HEK293 (cell line): ENCODE measurements around the gene TRPC4AP.

Experiments
- CTCF ChIA-PET: fragments of 350-600 bp; formaldehyde crosslinking; extraction: SDS; loops from one replicate; lab custom pipeline; 2021; ENCODE audit warnings: antibody characterized with exemption; lab: Yijun Ruan, JAX
- POLR2A ChIA-PET: fragments of 300-600 bp; formaldehyde crosslinking; extraction: SDS; loops from one replicate; lab custom pipeline; 2020; ENCODE audit warnings: antibody characterized with exemption, inconsistent platforms; lab: Yijun Ruan, JAX
- H3K27ac ChIP-seq: fragments of 200-500 bp; sonication (Bioruptor generic); 2 replicates; pipeline ENCODE4 v1.5.1; 2014; ENCODE audit warnings: low read depth, low read length, control low read depth, inconsistent platforms; ENCODE audit errors: extremely low read depth
- H3K36me3 ChIP-seq, 2 experiments: fragments of 200-500 bp in 1 of 2; sonication (Bioruptor generic) in 1 of 2; 1 replicate in 1 of 2; 2 replicates in 1 of 2; pipeline ENCODE4 v1.5.1; 2014 to 2017; ENCODE audit warnings: inconsistent platforms in 2 of 2, low read length in 2 of 2; ENCODE audit not compliant: control insufficient read depth in 2 of 2, insufficient read depth in 1 of 2
- H3K4me1 ChIP-seq: fragments of 200-500 bp; sonication (Bioruptor generic); 2 replicates; pipeline ENCODE4 v1.5.1; 2014; ENCODE audit warnings: mild to moderate bottlenecking, low read length, inconsistent platforms; ENCODE audit not compliant: control insufficient read depth, insufficient read depth
- H3K4me3 ChIP-seq: 2 replicates; pipeline ENCODE4 v1.5.1; 2011; ENCODE audit warnings: low read depth, mild to moderate bottlenecking, control low read depth, low read length, moderate library complexity
- H3K9me3 ChIP-seq: fragments of 200-500 bp; sonication (Bioruptor generic); 2 replicates; pipeline ENCODE4 v1.5.1; 2014; ENCODE audit warnings: low read depth, low read length, inconsistent platforms; ENCODE audit not compliant: control insufficient read depth, insufficient read depth
- HOXA7 ChIP-seq: sonication (generic); formaldehyde crosslinking; IDR thresholded peaks from 2 replicates; pipeline ENCODE4 v1.8.1; 2022; ENCODE audit warnings: missing genetic modification reagents, borderline replicate concordance
- HOXD13 ChIP-seq: sonication (generic); formaldehyde crosslinking; IDR thresholded peaks from 2 replicates; pipeline ENCODE4 v1.8.0; 2022; ENCODE audit warnings: missing genetic modification reagents, borderline replicate concordance
- KLF10 ChIP-seq: fragments of 450-650 bp; IDR thresholded peaks from 2 replicates; pipeline ENCODE4 v1.5.1; 2018; ENCODE audit warnings: missing biosample characterization, mild to moderate bottlenecking, missing genetic modification characterization
- KLF16 ChIP-seq: fragments of 450-650 bp; formaldehyde crosslinking; IDR thresholded peaks from 2 replicates; pipeline ENCODE4 v1.5.1; 2017; ENCODE audit warnings: missing biosample characterization, missing genetic modification characterization
- MYNN ChIP-seq: fragments of 450-650 bp; formaldehyde crosslinking; IDR thresholded peaks from 2 replicates; pipeline ENCODE4 v1.5.1; 2016; ENCODE audit warnings: missing biosample characterization, missing genetic modification characterization, borderline replicate concordance
- OVOL3 ChIP-seq: fragments of 450-650 bp; formaldehyde crosslinking; IDR thresholded peaks from 2 replicates; pipeline ENCODE4 v1.5.1; 2016; ENCODE audit warnings: missing biosample characterization, missing genetic modification characterization
- PRDM1 ChIP-seq: fragments of 450-650 bp; formaldehyde crosslinking; IDR thresholded peaks from 2 replicates; pipeline ENCODE4; 2016; ENCODE audit warnings: missing biosample characterization, missing genetic modification characterization
- SP7 ChIP-seq: fragments of 450-650 bp; formaldehyde crosslinking; IDR thresholded peaks from 2 replicates; pipeline ENCODE4 v1.5.1; 2016; ENCODE audit warnings: missing biosample characterization, missing genetic modification characterization
- TRIM28 ChIP-seq: IDR thresholded peaks from 2 replicates; pipeline ENCODE4 v1.6.1; 2011; ENCODE audit warnings: low read length, control low read depth, borderline replicate concordance
- ZBTB7A ChIP-seq: fragments of 450-650 bp; formaldehyde crosslinking; IDR thresholded peaks from 2 replicates; pipeline ENCODE4 v1.5.1; 2016; ENCODE audit warnings: low read depth, missing biosample characterization, missing genetic modification characterization
- ZBTB8A ChIP-seq: fragments of 450-650 bp; formaldehyde crosslinking; IDR thresholded peaks from 2 replicates; pipeline ENCODE4 v1.5.1; 2016; ENCODE audit warnings: missing biosample characterization, missing genetic modification characterization
- ZFP3 ChIP-seq: fragments of 450-650 bp; formaldehyde crosslinking; IDR thresholded peaks from 2 replicates; pipeline ENCODE4 v1.5.1; 2016; ENCODE audit warnings: low read depth, missing biosample characterization, missing genetic modification characterization
- ZIC2 ChIP-seq: fragments of 450-650 bp; formaldehyde crosslinking; IDR thresholded peaks from 2 replicates; pipeline ENCODE4 v1.5.1; 2016; ENCODE audit warnings: missing biosample characterization, missing genetic modification characterization
- ZNF121 ChIP-seq: fragments of 450-650 bp; formaldehyde crosslinking; IDR thresholded peaks from 2 replicates; pipeline ENCODE4 v1.5.1; 2016; ENCODE audit warnings: missing biosample characterization, missing genetic modification characterization
- ZNF157 ChIP-seq: fragments of 450-650 bp; formaldehyde crosslinking; IDR thresholded peaks from 2 replicates; pipeline ENCODE4 v1.5.1; 2016; ENCODE audit warnings: missing biosample characterization, missing genetic modification characterization
- ZNF202 ChIP-seq: fragments of 450-650 bp; formaldehyde crosslinking; IDR thresholded peaks from 2 replicates; pipeline ENCODE4 v1.5.1; 2016; ENCODE audit warnings: missing biosample characterization, missing genetic modification characterization, borderline replicate concordance
- ZNF214 ChIP-seq: fragments of 450-650 bp; formaldehyde crosslinking; IDR thresholded peaks from 2 replicates; pipeline ENCODE4 v1.5.1; 2017; ENCODE audit warnings: missing biosample characterization, mild to moderate bottlenecking, missing genetic modification characterization, borderline replicate concordance
- ZNF473 ChIP-seq: fragments of 450-650 bp; formaldehyde crosslinking; IDR thresholded peaks from 2 replicates; pipeline ENCODE4 v1.5.1; 2017; ENCODE audit warnings: missing biosample characterization, missing genetic modification characterization
- ZNF548 ChIP-seq: fragments of 450-650 bp; formaldehyde crosslinking; IDR thresholded peaks from 2 replicates; pipeline ENCODE4 v1.5.1; 2016; ENCODE audit warnings: missing biosample characterization, missing genetic modification characterization
- ZNF585B ChIP-seq: fragments of 450-650 bp; formaldehyde crosslinking; IDR thresholded peaks from 2 replicates; pipeline ENCODE4 v1.5.1; 2016; ENCODE audit warnings: missing biosample characterization, missing genetic modification characterization
- ZNF677 ChIP-seq: fragments of 450-650 bp; IDR thresholded peaks from 2 replicates; pipeline ENCODE4 v1.5.0; 2018; ENCODE audit warnings: missing biosample characterization, mild to moderate bottlenecking, missing genetic modification characterization, moderate library complexity
- ZNF76 ChIP-seq: fragments of 450-650 bp; formaldehyde crosslinking; IDR thresholded peaks from 2 replicates; pipeline ENCODE4; 2016; ENCODE audit warnings: low read depth, missing biosample characterization, missing genetic modification characterization, borderline replicate concordance
- ZNF792 ChIP-seq: fragments of 450-650 bp; formaldehyde crosslinking; IDR thresholded peaks from 2 replicates; pipeline ENCODE4 v1.5.1; 2016; ENCODE audit warnings: missing biosample characterization, missing genetic modification characterization
- TF ChIP-seq, protein P1 (sequence below): fragments of 450-650 bp; formaldehyde crosslinking; IDR thresholded peaks from 2 replicates; pipeline ENCODE4 v1.5.1; 2016; ENCODE audit warnings: missing biosample characterization, missing genetic modification characterization
- TF ChIP-seq, protein P2 (sequence below): fragments of 450-650 bp; formaldehyde crosslinking; conservative IDR thresholded peaks from 2 replicates; pipeline ENCODE4 v1.5.1; 2016; ENCODE audit warnings: low read depth, missing biosample characterization, missing genetic modification characterization

Gene TRPC4AP

GRCh38 chr20:34970846-34971560, 121.6 kb downstream of the TRPC4AP start:
- no peak overlapping the region for H3K4me3 ChIP-seq
- TF ChIP-seq ZBTB8A (no peak), ZNF157 (tag by site-specific recombination) (no peak), TRIM28 (no peak), ZNF214 (tag by site-specific recombination) (no peak), PRDM1 (no peak), ZNF473 (tag by site-specific recombination) (no peak), ZNF677 (tag by site-specific recombination) (no peak), ZNF121 (tag by site-specific recombination) (no peak), KLF16 (tag by site-specific recombination) (no peak), ZNF202 (tag by site-specific recombination) (no peak), ZNF548 (tag by site-specific recombination) (no peak), ZBTB7A (no peak), MYNN (tag by site-specific recombination) (no peak), ZNF585B (no peak), ZNF792 (tag by site-specific recombination) (no peak), ZFP3 (tag by site-specific recombination) (no peak)
- TF ChIP-seq, protein P1, sequence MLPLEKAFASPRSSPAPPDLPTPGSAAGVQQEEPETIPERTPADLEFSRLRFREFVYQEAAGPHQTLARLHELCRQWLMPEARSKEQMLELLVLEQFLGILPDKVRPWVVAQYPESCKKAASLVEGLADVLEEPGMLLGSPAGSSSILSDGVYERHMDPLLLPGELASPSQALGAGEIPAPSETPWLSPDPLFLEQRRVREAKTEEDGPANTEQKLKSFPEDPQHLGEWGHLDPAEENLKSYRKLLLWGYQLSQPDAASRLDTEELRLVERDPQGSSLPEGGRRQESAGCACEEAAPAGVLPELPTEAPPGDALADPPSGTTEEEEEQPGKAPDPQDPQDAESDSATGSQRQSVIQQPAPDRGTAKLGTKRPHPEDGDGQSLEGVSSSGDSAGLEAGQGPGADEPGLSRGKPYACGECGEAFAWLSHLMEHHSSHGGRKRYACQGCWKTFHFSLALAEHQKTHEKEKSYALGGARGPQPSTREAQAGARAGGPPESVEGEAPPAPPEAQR (tag by site-specific recombination): no peak
- ChIA-PET CTCF (interaction anchor here (0.6 to 1.3 kb wide), 3 partner anchors 9 to 96 kb away, joined by 3 read pairs; no protein-coding TSS in a partner anchor), POLR2A (interaction anchor here (0.6 kb wide), 1 partner anchor 358 kb away, joined by 3 read pairs; no protein-coding TSS in a partner anchor)
- H3K27ac ChIP-seq: no peak overlapping the region
- H3K4me1 ChIP-seq: no peaks in the 10 kb centered on the region
- H3K9me3 ChIP-seq: no peaks in the 10 kb centered on the region
- H3K36me3 ChIP-seq: no peaks in the 10 kb centered on the region

GRCh38 chr20:34970193-34970840, 122.3 kb downstream of the TRPC4AP start:
- Histone ChIP-seq H3K4me3 (no peak overlapping the region), H3K27ac (no peak overlapping the region), H3K4me1 (no peaks in the 10 kb centered on the region), H3K36me3 (no peaks in the 10 kb centered on the region), H3K9me3 (no peaks in the 10 kb centered on the region)
- CTCF ChIA-PET: interaction anchor here (0.6 kb wide), 1 partner anchor 95 kb away, joined by 3 read pairs; no protein-coding TSS in a partner anchor
- TF ChIP-seq SP7 (tag by site-specific recombination): no peak
- POLR2A ChIA-PET: no interaction called here

DNA sequence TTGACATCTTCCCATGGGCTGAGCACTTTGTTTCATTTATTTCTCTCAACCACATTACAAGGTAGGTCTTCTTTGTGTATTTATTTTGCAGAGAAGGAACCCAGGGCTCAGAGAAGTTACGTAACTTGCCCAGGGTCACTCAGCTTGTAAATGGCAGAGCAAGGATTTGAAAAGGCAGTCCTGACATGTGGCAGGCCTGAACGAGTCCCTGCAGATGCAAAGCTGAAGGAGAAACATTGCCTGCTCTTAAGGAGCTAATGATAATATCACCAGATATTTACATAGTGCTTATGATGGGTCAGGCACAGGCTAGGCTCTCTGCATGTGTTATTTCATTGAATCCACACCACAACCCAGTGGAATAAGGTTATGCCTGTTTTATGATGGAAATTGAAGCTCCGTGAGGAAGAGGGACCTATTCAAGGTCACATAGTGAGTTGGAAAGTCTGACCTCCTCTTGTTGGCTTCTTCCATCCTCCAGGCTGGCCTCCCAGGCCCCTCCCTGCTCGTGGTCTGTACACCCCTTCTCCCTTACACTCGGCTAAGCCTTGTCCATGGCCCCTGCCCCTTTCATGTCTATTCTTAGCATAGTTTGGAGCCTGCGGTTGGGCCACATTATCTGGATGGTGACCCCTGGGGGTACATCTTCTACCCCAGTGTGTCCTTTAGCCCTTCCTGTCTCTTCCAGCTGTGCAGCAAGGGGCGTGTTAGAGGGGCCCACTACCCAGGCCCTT, 124.4 kb downstream of the TRPC4AP start:
- Histone ChIP-seq H3K4me3 (no peak overlapping the region), H3K36me3 (no peaks in the 10 kb centered on the region), H3K9me3 (no peaks in the 10 kb centered on the region), H3K4me1 (no peaks in the 10 kb centered on the region), H3K27ac (no peak overlapping the region)
- CTCF ChIA-PET: interaction anchor here (0.9 to 1.1 kb wide), 2 partner anchors 94 to 95 kb away, joined by 3 to 5 read pairs; partner anchors contain the start of gene GGT7
- POLR2A ChIA-PET: no interaction called here
- no peak for TF ChIP-seq SP7 (tag by site-specific recombination)
- TF ChIP-seq ZIC2 (tag by site-specific recombination): no peak
- TF ChIP-seq HOXA7 (CRISPR knock-in tag): no peak
- TF ChIP-seq HOXD13 (CRISPR knock-in tag): no peak
- TF ChIP-seq KLF10: no peak
- TF ChIP-seq, protein P2, sequence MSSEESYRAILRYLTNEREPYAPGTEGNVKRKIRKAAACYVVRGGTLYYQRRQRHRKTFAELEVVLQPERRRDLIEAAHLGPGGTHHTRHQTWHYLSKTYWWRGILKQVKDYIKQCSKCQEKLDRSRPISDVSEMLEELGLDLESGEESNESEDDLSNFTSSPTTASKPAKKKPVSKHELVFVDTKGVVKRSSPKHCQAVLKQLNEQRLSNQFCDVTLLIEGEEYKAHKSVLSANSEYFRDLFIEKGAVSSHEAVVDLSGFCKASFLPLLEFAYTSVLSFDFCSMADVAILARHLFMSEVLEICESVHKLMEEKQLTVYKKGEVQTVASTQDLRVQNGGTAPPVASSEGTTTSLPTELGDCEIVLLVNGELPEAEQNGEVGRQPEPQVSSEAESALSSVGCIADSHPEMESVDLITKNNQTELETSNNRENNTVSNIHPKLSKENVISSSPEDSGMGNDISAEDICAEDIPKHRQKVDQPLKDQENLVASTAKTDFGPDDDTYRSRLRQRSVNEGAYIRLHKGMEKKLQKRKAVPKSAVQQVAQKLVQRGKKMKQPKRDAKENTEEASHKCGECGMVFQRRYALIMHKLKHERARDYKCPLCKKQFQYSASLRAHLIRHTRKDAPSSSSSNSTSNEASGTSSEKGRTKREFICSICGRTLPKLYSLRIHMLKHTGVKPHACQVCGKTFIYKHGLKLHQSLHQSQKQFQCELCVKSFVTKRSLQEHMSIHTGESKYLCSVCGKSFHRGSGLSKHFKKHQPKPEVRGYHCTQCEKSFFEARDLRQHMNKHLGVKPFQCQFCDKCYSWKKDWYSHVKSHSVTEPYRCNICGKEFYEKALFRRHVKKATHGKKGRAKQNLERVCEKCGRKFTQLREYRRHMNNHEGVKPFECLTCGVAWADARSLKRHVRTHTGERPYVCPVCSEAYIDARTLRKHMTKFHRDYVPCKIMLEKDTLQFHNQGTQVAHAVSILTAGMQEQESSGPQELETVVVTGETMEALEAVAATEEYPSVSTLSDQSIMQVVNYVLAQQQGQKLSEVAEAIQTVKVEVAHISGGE (tag by site-specific recombination): no peak
- TF ChIP-seq ZNF76: no peak
- TF ChIP-seq OVOL3 (tag by site-specific recombination): no peak
